ENCODE data around the gene DDR1.

- TF ChIP-seq, protein P1, sequence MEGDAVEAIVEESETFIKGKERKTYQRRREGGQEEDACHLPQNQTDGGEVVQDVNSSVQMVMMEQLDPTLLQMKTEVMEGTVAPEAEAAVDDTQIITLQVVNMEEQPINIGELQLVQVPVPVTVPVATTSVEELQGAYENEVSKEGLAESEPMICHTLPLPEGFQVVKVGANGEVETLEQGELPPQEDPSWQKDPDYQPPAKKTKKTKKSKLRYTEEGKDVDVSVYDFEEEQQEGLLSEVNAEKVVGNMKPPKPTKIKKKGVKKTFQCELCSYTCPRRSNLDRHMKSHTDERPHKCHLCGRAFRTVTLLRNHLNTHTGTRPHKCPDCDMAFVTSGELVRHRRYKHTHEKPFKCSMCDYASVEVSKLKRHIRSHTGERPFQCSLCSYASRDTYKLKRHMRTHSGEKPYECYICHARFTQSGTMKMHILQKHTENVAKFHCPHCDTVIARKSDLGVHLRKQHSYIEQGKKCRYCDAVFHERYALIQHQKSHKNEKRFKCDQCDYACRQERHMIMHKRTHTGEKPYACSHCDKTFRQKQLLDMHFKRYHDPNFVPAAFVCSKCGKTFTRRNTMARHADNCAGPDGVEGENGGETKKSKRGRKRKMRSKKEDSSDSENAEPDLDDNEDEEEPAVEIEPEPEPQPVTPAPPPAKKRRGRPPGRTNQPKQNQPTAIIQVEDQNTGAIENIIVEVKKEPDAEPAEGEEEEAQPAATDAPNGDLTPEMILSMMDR (IDR thresholded peaks at IDR 0.05) = no peak
- TF ChIP-seq POLR2A (IDR thresholded peaks at IDR 0.05) (no peak), EP300 (IDR thresholded peaks at IDR 0.05) (no peak), POLR2AphosphoS5 (IDR thresholded peaks at IDR 0.05) (no peak)
Measured at GRCh38 chr6:30887901-30888815, 3.8 kb downstream of the DDR1 start.

Data from gastroesophageal sphincter (tissue), 3 donors.